Caco-2 (cell line): Measurements from ENCODE around the gene TSPAN18. TPM values are rescaled to one million over a fixed set of nuclear protein-coding genes. Genes with fewer than 3 reads are reported as not detected.

ENCODE experiments used
- BruUV-seq: library from RNA; stranded (reverse); fragments of 400-500 nt; replicated peaks from 2 replicates; lab custom pipeline; 2021; lab: Mats Ljungman, UMichigan
- CTCF ChIA-PET: fragments of 300-600 bp; sonication (Branson Sonifier 250); formaldehyde crosslinking; loops from one replicate; lab custom pipeline; 2022; ENCODE audit warnings: antibody characterized with exemption; lab: Charles Lee
- POLR2A ChIA-PET: fragments of 300-600 bp; sonication (Branson Sonifier 250); formaldehyde crosslinking; loops from one replicate; lab custom pipeline; 2022; ENCODE audit warnings: antibody characterized with exemption; lab: Charles Lee
- DNase-seq, 2 experiments: peaks; one replicate each; pipeline versions ENCODE4 v3.0.0 to v3.0.0-alpha.2; 2020 to 2022
- H3K27me3 ChIP-seq: replicated peaks from 2 replicates; pipeline ENCODE4 v1.6.0; 2011; ENCODE audit warnings: low read length; ENCODE audit not compliant: control insufficient read depth, insufficient read depth
- H3K36me3 ChIP-seq: 2 replicates; pipeline ENCODE4 v1.5.1; 2011; ENCODE audit warnings: low read length; ENCODE audit not compliant: control insufficient read depth, insufficient read depth
- H3K4me1 ChIP-seq: fragments of 250-450 bp; sonication (Bioruptor Pico); 2 replicates; pipeline ENCODE4 v1.5.1; 2020; ENCODE audit warnings: mild to moderate bottlenecking
- H3K4me3 ChIP-seq: 2 replicates; pipeline ENCODE4 v1.5.1; 2011; ENCODE audit warnings: low read depth, mild to moderate bottlenecking, control low read depth, low read length
- H3K9me3 ChIP-seq: fragments of 250-450 bp; sonication (Bioruptor Pico); 2 replicates; pipeline ENCODE4 v1.5.1; 2020; ENCODE audit warnings: mild to moderate bottlenecking, moderate library complexity
- H3K27ac Mint-ChIP-seq: one replicate; pipeline ENCODE4 v1.8.0; 2022; ENCODE audit warnings: mixed read lengths; ENCODE audit not compliant: unreplicated experiment
- H3K27me3 Mint-ChIP-seq: one replicate; pipeline ENCODE4 v1.8.0; 2022; ENCODE audit warnings: mixed read lengths; ENCODE audit not compliant: insufficient read depth, unreplicated experiment
- H3K36me3 Mint-ChIP-seq: one replicate; pipeline ENCODE4 v1.8.0; 2022; ENCODE audit warnings: mild to moderate bottlenecking, mixed read lengths; ENCODE audit not compliant: insufficient read depth, unreplicated experiment
- H3K4me1 Mint-ChIP-seq: one replicate; pipeline ENCODE4 v1.8.0; 2022; ENCODE audit warnings: low read depth, mixed read lengths; ENCODE audit not compliant: unreplicated experiment
- H3K4me3 Mint-ChIP-seq: one replicate; pipeline ENCODE4 v1.8.0; 2022; ENCODE audit warnings: mild to moderate bottlenecking, moderate library complexity, mixed read lengths; ENCODE audit not compliant: unreplicated experiment
- H3K9me3 Mint-ChIP-seq: one replicate; pipeline ENCODE4 v1.8.0; 2022; ENCODE audit warnings: mixed read lengths; ENCODE audit not compliant: unreplicated experiment
- CTCF ChIP-seq, 2 experiments: fragments of 200-600 bp in 1 of 2; IDR thresholded peaks; 1 replicate in 1 of 2; 2 replicates in 1 of 2; pipeline versions ENCODE4 v1.5.1 to v1.8.0; 2011 to 2022; ENCODE audit warnings: antibody characterized with exemption in 1 of 2, control low read depth in 1 of 2, inconsistent platforms in 1 of 2, low read depth in 1 of 2, low read length in 1 of 2, mild to moderate bottlenecking in 1 of 2, moderate library complexity in 1 of 2; ENCODE audit not compliant: insufficient read depth in 1 of 2, severe bottlenecking in 1 of 2, unreplicated experiment in 1 of 2
- intact Hi-C: fragments of 100-400 bp; cut with micrococcal nuclease; formaldehyde crosslinking; loops from one replicate; pipeline ENCODE4 v1.10.0; 2022; ENCODE audit not compliant: unreplicated experiment
- total RNA-seq: library from RNA; stranded (reverse); gene quantifications from 2 replicates; pipeline ENCODE4 v1.2.3, GENCODE V29; 2022

Gene TSPAN18
- total RNA-seq, 1 experiment from 2014 or later = 7.4 TPM

GRCh38 chr11:44764583-44764982 is 37.8 kb downstream of the TSPAN18 start:
- intact Hi-C loops = no loop called here
- Mint-ChIP-seq H3K4me1 (no peaks in the 10 kb centered on the region), H3K4me3 (no peak overlapping the region), H3K9me3 (peaks cover 12% of the 10 kb centered on the region), H3K27me3 (no peaks in the 10 kb centered on the region), H3K36me3 (no peaks in the 10 kb centered on the region), H3K27ac (no peak overlapping the region)
- Histone ChIP-seq H3K36me3 (no peaks in the 10 kb centered on the region), H3K9me3 (peaks cover 6% of the 10 kb centered on the region; the same call in 1 of the 2 replicates), H3K4me3 (no peak overlapping the region), H3K4me1 (no peaks in the 10 kb centered on the region; the same call in 1 of the 2 replicates), H3K27me3 (no peaks in the 10 kb centered on the region)
- ChIA-PET POLR2A (no interaction called here), CTCF (no interaction called here)
- DNase-seq = no peak
- no peak for TF ChIP-seq CTCF (IDR thresholded peaks at IDR 0.05; ENCODE audit: insufficient read depth in 1 of 2, low read depth in 1 of 2, low read length in 1 of 2, severe bottlenecking in 1 of 2, unreplicated experiment in 1 of 2)
- BruUV-seq = no TSS peak

GRCh38 chr11:44765026-44765595 is 38.3 kb downstream of the TSPAN18 start:
- Mint-ChIP-seq H3K36me3 (no peaks in the 10 kb centered on the region), H3K4me1 (peaks cover 2% of the 10 kb centered on the region), H3K27me3 (no peaks in the 10 kb centered on the region), H3K9me3 (peaks cover 12% of the 10 kb centered on the region), H3K27ac (no peak overlapping the region), H3K4me3 (no peak overlapping the region)
- TF ChIP-seq CTCF (IDR thresholded peaks at IDR 0.05; ENCODE audit: insufficient read depth in 1 of 2, low read depth in 1 of 2, low read length in 1 of 2, severe bottlenecking in 1 of 2, unreplicated experiment in 1 of 2) = no peak
- no TSS peak for BruUV-seq
- intact Hi-C loops = no loop called here
- peak in 1 of 2 experiments; percentile 1 for DNase-seq
- H3K27me3 ChIP-seq = no peaks in the 10 kb centered on the region
- peaks cover 6% of the 10 kb centered on the region; the same call in 1 of the 2 replicates for H3K9me3 ChIP-seq
- H3K4me1 ChIP-seq = peaks cover 4% of the 10 kb centered on the region; the same call in 1 of the 2 replicates
- ChIA-PET CTCF (interaction anchor here (0.6 kb wide), 1 partner anchor 10 kb away, joined by 3 read pairs; no protein-coding TSS in a partner anchor), POLR2A (no interaction called here)
- no peaks in the 10 kb centered on the region for H3K36me3 ChIP-seq
- no peak overlapping the region for H3K4me3 ChIP-seq

- ChIA-PET CTCF (interaction anchor here (0.6 kb wide), 1 partner anchor 10 kb away, joined by 3 read pairs; no protein-coding TSS in a partner anchor), POLR2A (no interaction called here)
- no peak overlapping the region for H3K4me3 Mint-ChIP-seq
Measured at GRCh38 chr11:44765676-44766075, 38.9 kb downstream of the TSPAN18 start.

More at GRCh38 chr11:44765676-44766075, 38.9 kb downstream of the TSPAN18 start:
- H3K27me3 ChIP-seq = no peaks in the 10 kb centered on the region
- no peaks in the 10 kb centered on the region for H3K36me3 Mint-ChIP-seq
- peak in 1 of 2 experiments; percentile 5 for DNase-seq
- intact Hi-C loops = no loop called here
- no peak overlapping the region for H3K27ac Mint-ChIP-seq
- H3K9me3 ChIP-seq = peaks cover 6% of the 10 kb centered on the region; the same call in 1 of the 2 replicates
- BruUV-seq = no TSS peak
- H3K4me1 Mint-ChIP-seq = peaks cover 8% of the 10 kb centered on the region
- no peak for TF ChIP-seq CTCF (IDR thresholded peaks at IDR 0.05; ENCODE audit: insufficient read depth in 1 of 2, low read depth in 1 of 2, low read length in 1 of 2, severe bottlenecking in 1 of 2, unreplicated experiment in 1 of 2)
- no peaks in the 10 kb centered on the region for H3K27me3 Mint-ChIP-seq
- no peak overlapping the region for H3K4me3 ChIP-seq
- no peaks in the 10 kb centered on the region for H3K36me3 ChIP-seq
- peaks cover 4% of the 10 kb centered on the region; the same call in 1 of the 2 replicates for H3K4me1 ChIP-seq
- peaks cover 12% of the 10 kb centered on the region for H3K9me3 Mint-ChIP-seq
